DMS 273 (cell line): ENCODE measurements around the gene SLC38A8.
A peak's percentile ranks its signal among the peaks of the same experiment; 100 is the strongest.

Experiments used
- DNase-seq: peaks from one replicate; lab custom pipeline; 2025; ENCODE audit not compliant: unreplicated experiment; lab: John Stamatoyannopoulos, UW

The SLC38A8 gene

GRCh38 chr16:84042308-84042878 is at the start of gene SLC38A8:
Gene SLC38A8 (minus strand): TSS chr16:84042795. CDS start chr16:84042157, 638 bp downstream.
- no peak for DNase-seq

GRCh38 chr16:84091460-84091859 is 48.9 kb upstream of the SLC38A8 start:
- DNase-seq, result peak; percentile 89

GRCh38 chr16:84090211-84090610 is 47.6 kb upstream of the SLC38A8 start:
- no peak for DNase-seq

- peak; percentile 83 for DNase-seq
Measured at GRCh38 chr16:84088695-84089395, 46.2 kb upstream of the SLC38A8 start.

DNA sequence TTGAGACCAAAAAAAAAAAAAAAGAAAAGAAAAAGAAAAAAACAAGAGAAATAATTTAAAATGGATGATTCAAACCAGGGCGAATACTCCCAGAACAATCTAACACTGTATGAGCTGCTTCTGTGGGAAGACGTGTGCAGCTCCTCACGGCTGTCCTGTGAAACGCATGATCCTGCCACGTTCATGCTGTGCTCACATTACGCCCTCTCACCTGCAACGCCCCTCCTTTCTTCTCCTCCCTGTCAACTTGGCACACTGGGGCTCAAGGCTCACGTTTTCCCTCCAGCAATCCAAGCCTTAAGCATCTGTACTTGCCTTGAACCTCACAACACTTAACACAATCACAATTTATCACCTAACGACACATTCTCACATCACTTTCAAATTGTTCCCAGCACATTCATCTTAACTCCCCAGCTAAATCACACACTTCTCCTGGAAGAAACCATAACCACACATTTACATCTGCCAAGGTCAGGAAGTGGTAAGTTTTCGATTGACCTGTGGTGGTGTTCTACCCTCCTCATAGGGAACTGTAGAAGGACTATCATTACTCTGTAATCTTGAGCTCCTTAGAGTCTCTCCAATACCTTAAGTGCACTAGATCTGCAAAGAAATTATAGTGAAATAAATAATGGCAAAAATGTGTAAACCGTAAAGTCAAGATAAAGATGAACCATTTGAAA is 45.0 kb upstream of the SLC38A8 start:
- DNase-seq, result no peak

GRCh38 chr16:84087001-84087400 is 44.4 kb upstream of the SLC38A8 start:
- no peak for DNase-seq

DNA sequence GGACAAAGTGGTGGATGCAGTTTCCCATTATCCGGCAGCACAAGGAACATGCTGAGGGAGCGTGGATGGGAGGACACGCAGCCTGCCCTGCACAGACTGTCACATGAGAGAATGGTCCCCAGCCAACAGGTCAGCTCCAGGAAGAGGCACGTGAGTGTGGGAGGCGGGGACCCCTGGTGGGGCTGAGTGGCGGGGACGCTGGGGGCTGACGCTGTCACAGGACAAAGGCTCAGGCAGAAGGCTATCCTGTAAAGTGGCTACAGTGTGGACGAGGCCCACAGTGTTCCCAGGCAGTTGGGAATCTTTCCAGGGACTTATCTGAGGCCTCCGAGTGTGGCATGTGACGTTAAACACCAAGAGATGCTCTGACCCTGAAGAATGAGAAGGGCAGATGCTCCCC is 43.7 kb upstream of the SLC38A8 start:
- DNase-seq, result no peak

DNA sequence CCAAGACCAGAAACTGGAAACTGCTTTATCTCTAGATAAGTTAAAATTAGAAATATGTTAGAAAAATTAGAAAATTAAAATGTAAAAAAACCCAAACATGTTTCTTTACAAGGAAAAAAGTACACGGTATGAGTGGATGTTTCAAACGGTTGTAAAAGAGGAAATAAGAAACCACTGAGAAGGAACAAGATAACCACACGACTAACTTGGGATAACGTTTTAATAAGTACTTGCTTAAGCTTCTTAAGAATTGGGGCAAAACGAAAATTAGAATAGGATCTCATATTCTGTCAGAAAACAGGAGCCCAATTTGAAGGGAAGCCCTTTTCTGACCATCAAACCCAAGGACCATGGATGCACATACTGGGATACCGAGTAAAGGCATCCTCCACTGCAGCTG is 43.2 kb upstream of the SLC38A8 start:
- DNase-seq, result no peak

- DNase-seq, result no peak
Measured at GRCh38 chr16:84085271-84085667, 42.7 kb upstream of the SLC38A8 start.

DNA sequence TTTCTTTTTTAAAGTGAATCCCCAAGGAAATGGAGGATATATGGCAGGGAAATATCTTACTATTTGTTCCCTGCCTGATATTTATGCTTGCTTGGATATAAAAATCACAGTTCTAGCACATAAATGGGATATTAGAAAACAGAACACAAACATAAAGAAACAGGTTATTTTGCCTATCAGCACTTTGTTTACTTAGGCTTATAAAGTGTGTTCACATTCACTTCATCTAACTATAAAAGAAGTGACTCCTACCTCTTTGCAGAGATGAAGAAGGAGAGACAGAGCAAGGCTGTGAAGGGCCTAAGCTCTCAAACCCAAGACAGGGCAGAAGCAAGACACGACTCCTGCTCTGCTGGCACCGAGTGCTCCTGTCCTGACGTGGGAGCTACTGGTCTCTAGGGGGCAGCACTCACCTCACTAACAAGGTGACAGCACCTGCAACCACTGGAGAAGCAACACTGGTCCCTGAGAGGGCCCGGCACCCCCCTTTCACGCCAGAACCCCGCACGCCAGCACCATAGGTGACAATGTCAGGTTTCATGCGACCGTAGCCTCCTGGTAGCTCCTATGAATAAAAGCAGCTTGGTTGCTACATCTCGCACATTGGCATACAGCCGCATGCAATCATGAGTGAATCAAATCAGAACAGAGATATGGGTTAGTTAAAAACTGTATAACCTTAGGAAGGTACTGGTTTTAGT is 42.1 kb upstream of the SLC38A8 start:
- DNase-seq, result peak; percentile 79

- no peak for DNase-seq
Measured at GRCh38 chr16:84082835-84083569, 40.4 kb upstream of the SLC38A8 start.

DNA sequence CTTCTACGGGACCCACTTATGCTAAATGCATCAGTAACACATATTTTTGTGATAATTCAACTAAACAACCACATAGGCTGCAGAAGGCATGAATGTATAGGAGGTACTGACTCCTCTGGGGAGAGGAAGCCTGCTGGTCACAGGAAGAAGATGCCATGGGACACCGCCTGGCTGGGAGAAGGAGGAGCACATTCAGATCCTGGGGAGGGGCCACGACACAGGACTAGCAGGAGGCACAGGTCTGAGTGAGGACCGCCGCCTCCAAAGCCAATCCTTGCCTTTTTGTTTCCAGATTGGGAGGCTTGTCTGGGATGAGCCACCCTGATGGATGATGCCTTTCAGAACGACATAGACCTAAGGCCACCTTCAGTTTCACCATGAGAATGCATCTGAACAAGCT is 39.5 kb upstream of the SLC38A8 start:
- no peak for DNase-seq

DNA sequence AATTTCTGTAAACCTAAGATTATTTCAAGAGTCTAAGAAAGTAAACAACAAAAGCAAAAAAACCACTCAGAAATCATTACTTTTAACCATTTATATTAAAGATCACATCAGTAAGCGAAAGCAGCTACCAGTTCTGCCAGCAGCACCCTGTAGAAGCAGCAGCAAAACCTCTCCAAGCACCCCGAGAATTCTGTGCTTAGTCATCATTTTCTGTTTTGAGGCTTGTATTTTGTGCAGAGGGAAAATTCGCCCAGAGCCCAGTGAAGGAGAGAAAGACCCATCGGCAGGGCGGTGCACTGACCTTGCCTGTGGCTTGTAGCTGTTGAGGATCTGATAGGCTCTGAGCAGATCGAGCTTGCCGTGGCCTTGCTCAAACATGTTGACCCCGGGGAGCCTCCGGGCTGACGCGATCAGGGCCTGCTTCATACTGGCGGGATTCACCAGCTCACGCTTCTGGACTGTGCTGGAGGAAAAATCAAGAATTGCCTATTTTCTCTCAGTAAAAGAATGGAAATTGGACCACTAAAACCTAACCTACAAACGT is 38.9 kb upstream of the SLC38A8 start:
- DNase-seq, result no peak

GRCh38 chr16:84080813-84081212 is 38.2 kb upstream of the SLC38A8 start:
- no peak for DNase-seq

DNA sequence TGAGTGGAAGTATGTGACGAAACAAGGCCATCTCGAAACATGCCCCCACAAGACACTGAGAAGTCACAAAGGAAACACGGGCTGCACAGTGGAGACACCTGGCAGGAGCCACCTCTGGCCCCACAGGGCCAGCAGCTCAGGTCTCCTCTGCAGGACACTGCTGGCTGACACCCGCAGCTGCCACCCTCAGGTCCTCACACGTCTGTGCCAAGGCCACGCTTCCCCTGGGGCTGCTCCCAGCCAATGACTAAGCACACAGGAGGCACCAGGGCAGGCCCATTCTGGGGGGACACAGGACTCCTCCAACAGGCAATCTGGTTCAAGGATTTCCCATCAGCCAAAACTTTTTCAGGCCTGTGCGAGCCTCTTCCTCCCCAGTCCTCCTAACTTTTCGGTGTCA is 37.8 kb upstream of the SLC38A8 start:
- no peak for DNase-seq

DNA sequence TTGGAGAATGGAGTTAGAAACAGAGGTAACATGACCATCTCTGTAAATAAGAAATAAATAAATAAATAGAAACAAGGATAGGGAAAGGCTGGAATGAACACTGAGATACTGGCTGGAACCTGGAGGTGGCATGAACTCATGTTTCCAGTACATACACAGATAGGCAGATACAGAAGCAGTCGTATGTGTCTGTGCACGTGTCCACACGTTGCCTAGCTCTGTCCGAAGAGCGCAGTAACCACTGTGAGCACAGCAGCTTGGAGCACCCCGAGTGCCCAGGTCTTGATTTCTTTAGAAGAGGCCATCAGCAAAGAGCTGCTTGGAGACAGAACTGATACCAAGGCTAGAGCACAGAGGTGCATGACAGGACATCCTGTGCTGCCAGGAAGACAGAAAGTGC is 37.1 kb upstream of the SLC38A8 start:
- no peak for DNase-seq

GRCh38 chr16:84075376-84075775 is 32.8 kb upstream of the SLC38A8 start:
- DNase-seq, result no peak

DNA sequence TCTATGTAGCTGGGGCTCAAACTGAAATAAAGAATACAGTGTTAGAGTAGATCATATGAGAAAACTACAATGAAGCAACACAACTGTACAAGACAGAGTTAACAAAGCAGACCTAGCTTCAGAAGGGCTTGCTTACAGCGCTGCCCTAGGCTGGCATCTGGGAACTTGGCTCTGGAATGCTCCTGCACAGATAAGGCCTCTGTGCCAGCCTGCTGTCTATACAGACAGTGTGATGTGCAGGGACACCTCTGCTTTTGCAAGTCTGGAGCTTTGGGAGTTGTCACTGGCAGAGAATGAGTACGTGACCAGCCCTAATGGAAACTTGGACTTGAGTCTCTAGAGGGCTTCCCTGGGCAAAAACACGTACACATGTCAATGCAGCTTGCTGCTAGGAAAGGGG is 32.1 kb upstream of the SLC38A8 start:
- DNase-seq, result no peak

GRCh38 chr16:84072014-84072413 is 29.4 kb upstream of the SLC38A8 start:
- DNase-seq, result peak; percentile 30

DNA sequence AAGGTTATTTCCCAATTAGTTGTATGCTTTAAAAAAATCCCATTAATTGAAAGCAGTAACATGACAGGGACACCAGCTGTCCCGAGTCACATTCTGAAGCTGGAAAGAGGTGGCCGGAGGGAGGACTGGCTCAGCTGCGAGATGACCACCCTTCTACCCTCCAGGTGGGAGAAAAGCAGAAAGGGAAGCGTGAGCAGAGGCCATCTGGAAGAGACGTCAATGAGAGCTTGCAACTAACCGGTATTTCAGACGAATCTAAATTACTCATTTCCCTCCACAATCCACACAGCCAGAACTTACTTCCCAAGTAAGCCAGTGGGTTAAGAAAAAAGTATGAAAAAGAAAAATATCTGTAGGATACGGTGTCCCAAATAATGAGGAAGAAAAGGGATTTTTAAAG is 28.5 kb upstream of the SLC38A8 start:
- no peak for DNase-seq

DNA sequence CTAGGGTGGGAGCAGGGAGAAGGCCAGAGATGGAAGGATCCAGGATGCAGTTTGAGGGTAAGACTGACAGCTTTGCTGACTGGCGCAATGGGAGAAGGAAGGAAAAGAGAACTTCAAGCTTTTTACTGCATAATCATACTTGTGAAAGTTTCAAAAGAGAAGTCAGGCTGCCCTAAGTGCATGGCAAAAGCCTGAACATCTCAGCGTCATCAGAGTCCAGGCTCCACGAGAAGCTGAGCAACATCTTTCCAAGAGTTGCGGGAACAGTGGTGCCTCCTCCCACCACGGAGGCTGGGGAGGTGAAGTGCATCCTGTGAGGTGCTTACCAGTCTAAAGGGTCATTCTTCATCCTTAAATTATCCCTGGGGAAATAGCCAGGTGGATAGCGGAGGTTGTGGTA is 26.9 kb upstream of the SLC38A8 start:
- no peak for DNase-seq
